C4-2B (cell line): ENCODE results near the gene AASDH.

Source experiments
- H3K27ac ChIP-seq: fragments of 450-650 bp; 2 replicates; pipeline ENCODE4 v1.5.1; 2017
- CTCF ChIP-seq: fragments of 450-650 bp; conservative IDR thresholded peaks from 2 replicates; pipeline ENCODE4 v1.5.1; 2017; ENCODE audit warnings: mild to moderate bottlenecking
- ZFX ChIP-seq: fragments of 450-650 bp; IDR thresholded peaks from 2 replicates; pipeline ENCODE4 v1.6.1; 2017

The AASDH gene

DNA sequence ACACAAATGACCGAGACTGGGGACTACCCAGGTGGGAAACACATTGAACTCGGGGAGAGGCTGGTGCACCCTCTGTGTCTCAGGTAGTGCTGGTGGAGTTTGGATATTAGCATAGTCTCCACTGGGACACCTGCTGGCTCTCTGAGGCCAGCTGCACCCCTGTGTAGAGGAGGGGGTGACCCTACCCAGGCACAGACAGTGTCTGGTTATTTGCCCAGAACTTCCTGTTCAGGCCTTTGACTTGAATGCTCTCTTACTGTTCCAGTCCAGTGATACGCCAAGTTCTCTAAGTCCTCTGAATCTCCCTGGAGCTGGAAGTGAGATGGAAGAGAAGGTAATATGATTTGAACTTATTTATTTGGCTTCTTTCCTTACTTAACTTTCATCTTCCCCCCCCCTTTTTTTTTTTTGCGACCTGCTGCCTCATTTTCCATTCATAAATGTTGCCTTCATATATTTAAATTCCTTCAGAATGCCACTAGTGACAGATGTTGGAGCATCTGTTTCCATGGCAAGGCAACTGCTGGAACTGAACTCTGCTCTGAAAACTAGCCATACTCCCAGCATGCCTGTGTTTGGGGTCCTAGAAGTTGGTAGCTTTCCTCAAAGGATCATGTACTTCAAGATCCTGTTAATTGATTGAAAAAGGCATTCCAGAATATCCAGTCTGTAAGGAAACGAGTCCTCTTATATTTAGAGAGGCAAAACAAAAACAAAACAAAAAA lies 76.7 kb downstream of the AASDH start:
- no peak for TF ChIP-seq CTCF

DNA sequence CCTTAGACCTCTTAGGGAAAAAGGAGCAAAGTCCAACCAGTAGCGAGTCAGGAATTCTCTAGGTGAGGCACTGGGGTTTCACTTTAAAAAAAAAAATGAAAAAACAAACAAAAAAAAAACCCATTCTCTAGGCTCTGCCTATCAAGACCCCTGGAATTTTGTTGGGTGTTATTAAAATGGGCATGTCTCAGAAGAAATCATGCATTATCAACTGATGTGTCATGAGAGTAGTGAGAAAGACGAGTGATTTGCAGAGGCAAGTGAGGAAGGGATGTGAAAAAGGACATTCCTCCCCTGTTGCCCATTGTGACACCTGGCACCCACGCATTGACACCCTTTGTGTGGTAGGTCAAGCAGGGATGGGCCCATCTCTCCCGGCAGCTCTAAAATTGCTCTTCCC lies 78.9 kb downstream of the AASDH start:
- H3K27ac ChIP-seq, result no peak overlapping the region
- TF ChIP-seq CTCF (no peak), ZFX (no peak)

More for the DNA sequence above, 76.7 kb downstream of the AASDH start:
- H3K27ac ChIP-seq, result no peak overlapping the region

GRCh38 chr4:56307423-56307822 lies 79.9 kb downstream of the AASDH start:
- no peak for TF ChIP-seq CTCF
- no peak for TF ChIP-seq ZFX
- H3K27ac ChIP-seq, result no peak overlapping the region

DNA sequence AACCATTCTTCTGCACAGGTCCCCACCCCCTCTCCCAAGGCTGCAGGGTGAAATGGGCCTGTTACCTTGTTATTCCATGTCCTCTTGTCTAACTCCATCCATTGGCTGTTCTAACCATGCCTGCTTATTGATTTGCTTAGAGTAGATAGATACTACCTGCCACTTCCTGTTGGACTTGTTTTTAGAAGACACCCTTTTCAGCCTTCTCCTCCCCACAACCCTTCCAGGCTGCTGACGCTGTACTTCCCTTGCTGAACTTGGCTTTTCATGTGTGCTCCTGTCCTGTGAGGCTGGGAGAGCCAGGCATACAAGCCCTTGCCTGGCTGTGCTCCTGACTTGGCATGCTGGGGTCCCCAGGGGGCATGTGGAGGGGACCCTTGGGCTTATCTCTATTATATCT lies 81.9 kb downstream of the AASDH start:
- TF ChIP-seq ZFX, result no peak
- TF ChIP-seq CTCF, result no peak

GRCh38 chr4:56303921-56304320 lies 83.4 kb downstream of the AASDH start:
- H3K27ac ChIP-seq, result no peak overlapping the region
- TF ChIP-seq CTCF, result no peak
- TF ChIP-seq ZFX, result no peak

More for the DNA sequence above, 81.9 kb downstream of the AASDH start:
- no peak overlapping the region for H3K27ac ChIP-seq

- no peak overlapping the region for H3K27ac ChIP-seq
- TF ChIP-seq CTCF, result no peak
Observed at GRCh38 chr4:56302760-56303159, 84.5 kb downstream of the AASDH start.

DNA sequence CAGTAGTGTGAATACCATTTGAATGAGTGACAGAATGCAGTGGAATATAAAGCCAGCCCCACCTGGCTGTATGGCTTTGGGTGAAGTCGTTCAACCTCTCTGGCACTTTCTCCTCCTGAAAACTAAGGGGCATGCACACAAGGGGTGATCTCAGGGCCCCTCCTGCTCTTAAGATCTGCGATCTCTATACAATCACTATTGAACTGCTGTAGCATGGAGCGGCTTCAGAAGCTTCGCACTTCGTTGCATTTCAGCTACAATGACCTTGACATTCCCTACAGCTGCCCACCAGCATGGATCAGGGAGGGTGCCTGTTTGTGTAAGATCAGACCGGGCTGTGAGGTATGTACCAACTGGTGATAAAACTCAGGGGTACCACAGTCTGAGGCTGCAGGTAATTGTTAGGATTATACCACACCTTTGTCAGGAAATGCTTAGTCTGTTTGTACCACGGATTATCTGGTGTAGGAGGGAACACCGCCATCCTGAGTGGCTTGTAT lies 85.2 kb downstream of the AASDH start:
- TF ChIP-seq ZFX, result no peak
- TF ChIP-seq CTCF, result no peak

More for the DNA sequence above, 85.2 kb downstream of the AASDH start:
- H3K27ac ChIP-seq, result no peak overlapping the region
